ENCODE results near the gene SLC2A4RG.
A peak's percentile ranks its signal among the peaks of the same experiment; 100 is the strongest.

SLC2A4RG gene

GRCh38 chr20:63705232-63706026 lies 34.1 kb upstream of the SLC2A4RG start:
- TF ChIP-seq CTCF (conservative IDR thresholded peaks at IDR 0.05), result no peak
- H3K27ac ChIP-seq, result peak overlapping the region; percentile 96

GRCh38 chr20:63706027-63706695 lies 33.4 kb upstream of the SLC2A4RG start:
- no peak for TF ChIP-seq CTCF (conservative IDR thresholded peaks at IDR 0.05)
- H3K27ac ChIP-seq, result peak overlapping the region; percentile 96

- peak; percentile 73 for TF ChIP-seq CTCF (conservative IDR thresholded peaks at IDR 0.05)
- H3K27ac ChIP-seq, result peak overlapping the region; percentile 96
Measured at GRCh38 chr20:63706852-63707557, 32.6 kb upstream of the SLC2A4RG start.

GRCh38 chr20:63707558-63708300 lies 31.8 kb upstream of the SLC2A4RG start, which contains the start of the genes ARFRP1 and ZGPAT:
Gene ARFRP1, minus strand, starts transcription at chr20:63707976. Its CDS starts 885 bp downstream, at chr20:63707091.
Gene ZGPAT, plus strand, starts transcription at chr20:63708039. Its CDS starts 542 bp downstream, at chr20:63708581.
- TF ChIP-seq CTCF (conservative IDR thresholded peaks at IDR 0.05), result no peak
- peak within 1 kb of the TSS; percentile 96 for H3K27ac ChIP-seq

- no peak for TF ChIP-seq CTCF (conservative IDR thresholded peaks at IDR 0.05)
- H3K27ac ChIP-seq, result peak overlapping the region; percentile 96
Measured at GRCh38 chr20:63708301-63709148, 31.1 kb upstream of the SLC2A4RG start.

GRCh38 chr20:63709149-63709527 lies 30.4 kb upstream of the SLC2A4RG start:
- H3K27ac ChIP-seq, result peak overlapping the region; percentile 96; the same call in 1 of the 2 replicates
- TF ChIP-seq CTCF (conservative IDR thresholded peaks at IDR 0.05), result no peak

Data from VCaP (cell line).